ENCODE results near the gene MAGI1.

DNA sequence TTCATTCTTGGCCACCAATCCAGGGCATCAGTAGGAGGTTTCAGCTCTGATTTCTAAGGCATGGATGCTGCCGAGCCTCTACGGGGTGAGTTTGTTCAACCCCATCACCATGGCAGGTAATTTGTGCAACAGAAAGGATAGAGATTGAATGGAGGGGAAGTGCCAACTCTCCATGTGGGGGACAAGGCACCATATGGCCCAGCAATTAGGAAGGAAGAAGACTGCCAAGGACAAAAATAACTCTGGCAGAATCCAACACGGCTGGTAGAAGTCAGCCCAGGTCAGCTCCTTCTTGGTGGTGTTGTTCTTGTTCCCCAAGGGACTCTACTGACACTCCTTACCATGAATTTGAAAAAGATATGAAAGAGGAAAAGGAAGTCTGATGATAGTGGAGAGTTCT is 503.9 kb downstream of the MAGI1 start:
- TF ChIP-seq, protein P1, sequence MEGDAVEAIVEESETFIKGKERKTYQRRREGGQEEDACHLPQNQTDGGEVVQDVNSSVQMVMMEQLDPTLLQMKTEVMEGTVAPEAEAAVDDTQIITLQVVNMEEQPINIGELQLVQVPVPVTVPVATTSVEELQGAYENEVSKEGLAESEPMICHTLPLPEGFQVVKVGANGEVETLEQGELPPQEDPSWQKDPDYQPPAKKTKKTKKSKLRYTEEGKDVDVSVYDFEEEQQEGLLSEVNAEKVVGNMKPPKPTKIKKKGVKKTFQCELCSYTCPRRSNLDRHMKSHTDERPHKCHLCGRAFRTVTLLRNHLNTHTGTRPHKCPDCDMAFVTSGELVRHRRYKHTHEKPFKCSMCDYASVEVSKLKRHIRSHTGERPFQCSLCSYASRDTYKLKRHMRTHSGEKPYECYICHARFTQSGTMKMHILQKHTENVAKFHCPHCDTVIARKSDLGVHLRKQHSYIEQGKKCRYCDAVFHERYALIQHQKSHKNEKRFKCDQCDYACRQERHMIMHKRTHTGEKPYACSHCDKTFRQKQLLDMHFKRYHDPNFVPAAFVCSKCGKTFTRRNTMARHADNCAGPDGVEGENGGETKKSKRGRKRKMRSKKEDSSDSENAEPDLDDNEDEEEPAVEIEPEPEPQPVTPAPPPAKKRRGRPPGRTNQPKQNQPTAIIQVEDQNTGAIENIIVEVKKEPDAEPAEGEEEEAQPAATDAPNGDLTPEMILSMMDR (conservative IDR thresholded peaks at IDR 0.05) = no peak
- no peak for TF ChIP-seq ZFX (IDR thresholded peaks at IDR 0.05)

Measured in C4-2B (cell line).